Caco-2 (cell line): ENCODE data around the gene CCDC50. TPM values are rescaled to one million over a fixed set of nuclear protein-coding genes. Genes with fewer than 3 reads are reported as not detected.

Experiments used
- BruUV-seq: library from RNA; stranded (reverse); fragments of 400-500 nt; replicated peaks from 2 replicates; lab custom pipeline; 2021; lab: Mats Ljungman, UMichigan
- CTCF ChIA-PET: fragments of 300-600 bp; sonication (Branson Sonifier 250); formaldehyde crosslinking; loops from one replicate; lab custom pipeline; 2022; ENCODE audit warnings: antibody characterized with exemption; lab: Charles Lee
- POLR2A ChIA-PET: fragments of 300-600 bp; sonication (Branson Sonifier 250); formaldehyde crosslinking; loops from one replicate; lab custom pipeline; 2022; ENCODE audit warnings: antibody characterized with exemption; lab: Charles Lee
- DNase-seq, 2 experiments: peaks; one replicate each; pipeline versions ENCODE4 v3.0.0 to v3.0.0-alpha.2; 2020 to 2022
- H3K27me3 ChIP-seq: replicated peaks from 2 replicates; pipeline ENCODE4 v1.6.0; 2011; ENCODE audit warnings: low read length; ENCODE audit not compliant: control insufficient read depth, insufficient read depth
- H3K36me3 ChIP-seq: 2 replicates; pipeline ENCODE4 v1.5.1; 2011; ENCODE audit warnings: low read length; ENCODE audit not compliant: control insufficient read depth, insufficient read depth
- H3K4me1 ChIP-seq: fragments of 250-450 bp; sonication (Bioruptor Pico); 2 replicates; pipeline ENCODE4 v1.5.1; 2020; ENCODE audit warnings: mild to moderate bottlenecking
- H3K4me3 ChIP-seq: 2 replicates; pipeline ENCODE4 v1.5.1; 2011; ENCODE audit warnings: low read depth, mild to moderate bottlenecking, control low read depth, low read length
- H3K9me3 ChIP-seq: fragments of 250-450 bp; sonication (Bioruptor Pico); 2 replicates; pipeline ENCODE4 v1.5.1; 2020; ENCODE audit warnings: mild to moderate bottlenecking, moderate library complexity
- H3K27ac Mint-ChIP-seq: one replicate; pipeline ENCODE4 v1.8.0; 2022; ENCODE audit warnings: mixed read lengths; ENCODE audit not compliant: unreplicated experiment
- H3K27me3 Mint-ChIP-seq: one replicate; pipeline ENCODE4 v1.8.0; 2022; ENCODE audit warnings: mixed read lengths; ENCODE audit not compliant: insufficient read depth, unreplicated experiment
- H3K36me3 Mint-ChIP-seq: one replicate; pipeline ENCODE4 v1.8.0; 2022; ENCODE audit warnings: mild to moderate bottlenecking, mixed read lengths; ENCODE audit not compliant: insufficient read depth, unreplicated experiment
- H3K4me1 Mint-ChIP-seq: one replicate; pipeline ENCODE4 v1.8.0; 2022; ENCODE audit warnings: low read depth, mixed read lengths; ENCODE audit not compliant: unreplicated experiment
- H3K4me3 Mint-ChIP-seq: one replicate; pipeline ENCODE4 v1.8.0; 2022; ENCODE audit warnings: mild to moderate bottlenecking, moderate library complexity, mixed read lengths; ENCODE audit not compliant: unreplicated experiment
- H3K9me3 Mint-ChIP-seq: one replicate; pipeline ENCODE4 v1.8.0; 2022; ENCODE audit warnings: mixed read lengths; ENCODE audit not compliant: unreplicated experiment
- CTCF ChIP-seq, 2 experiments: fragments of 200-600 bp in 1 of 2; IDR thresholded peaks; 1 replicate in 1 of 2; 2 replicates in 1 of 2; pipeline versions ENCODE4 v1.5.1 to v1.8.0; 2011 to 2022; ENCODE audit warnings: antibody characterized with exemption in 1 of 2, control low read depth in 1 of 2, inconsistent platforms in 1 of 2, low read depth in 1 of 2, low read length in 1 of 2, mild to moderate bottlenecking in 1 of 2, moderate library complexity in 1 of 2; ENCODE audit not compliant: insufficient read depth in 1 of 2, severe bottlenecking in 1 of 2, unreplicated experiment in 1 of 2
- intact Hi-C: fragments of 100-400 bp; cut with micrococcal nuclease; formaldehyde crosslinking; loops from one replicate; pipeline ENCODE4 v1.10.0; 2022; ENCODE audit not compliant: unreplicated experiment
- total RNA-seq: library from RNA; stranded (reverse); gene quantifications from 2 replicates; pipeline ENCODE4 v1.2.3, GENCODE V29; 2022

Gene CCDC50
- total RNA-seq, 1 experiment from 2014 or later = 53.1 TPM

- Mint-ChIP-seq H3K36me3 (no peaks in the 10 kb centered on the region), H3K27me3 (no peaks in the 10 kb centered on the region), H3K4me1 (peaks cover 10% of the 10 kb centered on the region), H3K27ac (no peak overlapping the region), H3K9me3 (no peaks in the 10 kb centered on the region), H3K4me3 (no peak overlapping the region)
- no peak for TF ChIP-seq CTCF (IDR thresholded peaks at IDR 0.05; ENCODE audit: insufficient read depth in 1 of 2, low read depth in 1 of 2, low read length in 1 of 2, severe bottlenecking in 1 of 2, unreplicated experiment in 1 of 2)
- no TSS peak for BruUV-seq
- Histone ChIP-seq H3K4me3 (no peak overlapping the region), H3K9me3 (no peaks in the 10 kb centered on the region), H3K27me3 (no peaks in the 10 kb centered on the region), H3K36me3 (no peaks in the 10 kb centered on the region), H3K4me1 (peaks cover 10% of the 10 kb centered on the region)
- ChIA-PET CTCF (no interaction called here), POLR2A (no interaction called here)
- intact Hi-C loops = no loop called here
- no peak for DNase-seq
These were observed 13.2 kb downstream of the CCDC50 start for GRCh38 chr3:191342411-191342810.

- Mint-ChIP-seq H3K27me3 (no peaks in the 10 kb centered on the region), H3K27ac (no peak overlapping the region)
These were observed 13.9 kb downstream of the CCDC50 start for GRCh38 chr3:191343115-191343514.

GRCh38 chr3:191343913-191344312, 14.7 kb downstream of the CCDC50 start:
- no peak for DNase-seq
- POLR2A ChIA-PET = no interaction called here
- peaks cover 10% of the 10 kb centered on the region for H3K4me1 ChIP-seq

More at GRCh38 chr3:191343115-191343514, 13.9 kb downstream of the CCDC50 start:
- Histone ChIP-seq H3K36me3 (no peaks in the 10 kb centered on the region), H3K4me1 (peaks cover 10% of the 10 kb centered on the region), H3K27me3 (no peaks in the 10 kb centered on the region), H3K4me3 (no peak overlapping the region), H3K9me3 (no peaks in the 10 kb centered on the region)
- intact Hi-C loops = no loop called here
- TF ChIP-seq CTCF (IDR thresholded peaks at IDR 0.05; ENCODE audit: insufficient read depth in 1 of 2, low read depth in 1 of 2, low read length in 1 of 2, severe bottlenecking in 1 of 2, unreplicated experiment in 1 of 2) = no peak
- H3K4me3 Mint-ChIP-seq = no peak overlapping the region
- POLR2A ChIA-PET = no interaction called here
- H3K4me1 Mint-ChIP-seq = peaks cover 10% of the 10 kb centered on the region
- no TSS peak for BruUV-seq
- no peaks in the 10 kb centered on the region for H3K9me3 Mint-ChIP-seq
- H3K36me3 Mint-ChIP-seq = no peaks in the 10 kb centered on the region
- CTCF ChIA-PET = no interaction called here
- no peak for DNase-seq

More at GRCh38 chr3:191343913-191344312, 14.7 kb downstream of the CCDC50 start:
- intact Hi-C loops = no loop called here
- H3K27ac Mint-ChIP-seq = no peak overlapping the region
- H3K4me1 Mint-ChIP-seq = peaks cover 10% of the 10 kb centered on the region
- H3K4me3 ChIP-seq = no peak overlapping the region
- no TSS peak for BruUV-seq
- no peaks in the 10 kb centered on the region for H3K9me3 ChIP-seq
- no peak for TF ChIP-seq CTCF (IDR thresholded peaks at IDR 0.05; ENCODE audit: insufficient read depth in 1 of 2, low read depth in 1 of 2, low read length in 1 of 2, severe bottlenecking in 1 of 2, unreplicated experiment in 1 of 2)
- no peaks in the 10 kb centered on the region for H3K36me3 Mint-ChIP-seq
- no peaks in the 10 kb centered on the region for H3K36me3 ChIP-seq
- no peak overlapping the region for H3K4me3 Mint-ChIP-seq
- CTCF ChIA-PET = no interaction called here
- no peaks in the 10 kb centered on the region for H3K27me3 Mint-ChIP-seq
- no peaks in the 10 kb centered on the region for H3K27me3 ChIP-seq
- H3K9me3 Mint-ChIP-seq = no peaks in the 10 kb centered on the region
